CD4-positive, alpha-beta T cell treated with Interleukin-15 for 1 hour (primary cell): ENCODE results near the gene PSMA5.
"Not testable (repeated sequence)": the region's sequence is repeated elsewhere in the genome, so short reads cannot be mapped to it uniquely, and the experiment has no call there.

Experiments used
- DNase-seq: peaks from one replicate; pipeline ENCODE4 v3.0.0-alpha.2; 2020

The PSMA5 gene

GRCh38 chr1:109427171-109427467 lies 871 bp upstream of the PSMA5 start:
- DNase-seq, result no peak

- peak; percentile 74 for DNase-seq
Observed at GRCh38 chr1:109425391-109426280, 612 bp downstream of the PSMA5 start.

- DNase-seq, result no peak
Observed at GRCh38 chr1:109423498-109423897, 2.8 kb downstream of the PSMA5 start.

- DNase-seq, result no peak
Observed at GRCh38 chr1:109412551-109412950, 13.7 kb downstream of the PSMA5 start.

GRCh38 chr1:109404838-109405237 lies 21.4 kb downstream of the PSMA5 start:
- DNase-seq, result no peak

GRCh38 chr1:109402025-109402424 lies 24.2 kb downstream of the PSMA5 start:
- no peak for DNase-seq

GRCh38 chr1:109400035-109400655 lies 26.1 kb downstream of the PSMA5 start:
- DNase-seq, result no peak

GRCh38 chr1:109399326-109399957 lies 26.8 kb downstream of the PSMA5 start:
- no peak for DNase-seq

- DNase-seq, result no peak
Observed at GRCh38 chr1:109398343-109399225, 27.7 kb downstream of the PSMA5 start.

GRCh38 chr1:109397581-109398342 lies 28.5 kb downstream of the PSMA5 start, which contains the start of gene SORT1:
SORT1 (minus strand) TSS chr1:109397918; CDS start chr1:109397892, 26 bp downstream.
- peak; percentile 52 for DNase-seq

GRCh38 chr1:109396871-109397580 lies 29.2 kb downstream of the PSMA5 start:
- DNase-seq, result no peak

- DNase-seq, result no peak
Observed at GRCh38 chr1:109396513-109396839, 29.8 kb downstream of the PSMA5 start.

GRCh38 chr1:109395602-109396512 lies 30.4 kb downstream of the PSMA5 start:
- no peak for DNase-seq

GRCh38 chr1:109395282-109395599 lies 31.0 kb downstream of the PSMA5 start:
- not testable (repeated sequence) for DNase-seq

- no peak for DNase-seq
Observed at GRCh38 chr1:109394591-109395281, 31.5 kb downstream of the PSMA5 start.

- DNase-seq, result no peak
Observed at GRCh38 chr1:109393617-109394233, 32.5 kb downstream of the PSMA5 start.

GRCh38 chr1:109392788-109393616 lies 33.2 kb downstream of the PSMA5 start:
- no peak for DNase-seq

- no peak for DNase-seq
Observed at GRCh38 chr1:109392037-109392787, 34.0 kb downstream of the PSMA5 start.
